Endometrium (tissue), 2 donors: ENCODE measurements around the gene KRTAP2-4.
"Not testable (repeated sequence)": the region's sequence is repeated elsewhere in the genome, so short reads cannot be mapped to it uniquely, and the experiment has no call there.

Experiments used
- FAIRE-seq: peaks from 2 replicates; lab custom pipeline; 2012; peaks lifted over from hg19 to GRCh38; lab: Jason Lieb, UNC
- donor health status: control.
- donor health status: control.

KRTAP2-4 gene

GRCh38 chr17:41037853-41038350, 27.8 kb downstream of the KRTAP2-4 start:
- FAIRE-seq = no peak

GRCh38 chr17:41034346-41034935, 31.2 kb downstream of the KRTAP2-4 start, which contains the start of gene KRTAP1-3:
TSS of gene KRTAP1-3 (minus strand) at chr17:41034874. CDS start at chr17:41034821, 53 bp downstream.
- FAIRE-seq = not testable (repeated sequence)

GRCh38 chr17:41029633-41030245, 35.9 kb downstream of the KRTAP2-4 start, which contains the start of gene KRTAP1-4:
TSS of gene KRTAP1-4 (minus strand) at chr17:41030195. CDS start at chr17:41030078, 117 bp downstream.
- no peak for FAIRE-seq

- peak; percentile 84 for FAIRE-seq
Measured at GRCh38 chr17:41026715-41027471, 38.8 kb downstream of the KRTAP2-4 start, which contains the start of gene KRTAP1-5. TSS of gene KRTAP1-5 (minus strand) at chr17:41027208. CDS start at chr17:41027155, 53 bp downstream.

- no peak for FAIRE-seq
Measured at GRCh38 chr17:41024697-41025096, 41.0 kb downstream of the KRTAP2-4 start.

GRCh38 chr17:41020336-41020735, 45.3 kb downstream of the KRTAP2-4 start:
- FAIRE-seq = no peak

GRCh38 chr17:41019415-41019814, 46.3 kb downstream of the KRTAP2-4 start:
- FAIRE-seq = no peak

GRCh38 chr17:41018541-41018940, 47.1 kb downstream of the KRTAP2-4 start:
- no peak for FAIRE-seq

- FAIRE-seq = no peak
Measured at GRCh38 chr17:41016578-41017215, 49.0 kb downstream of the KRTAP2-4 start.

GRCh38 chr17:41015454-41015853, 50.2 kb downstream of the KRTAP2-4 start:
- FAIRE-seq = no peak
